ENCODE measurements around the gene RPGR. TPM values are rescaled to one million over a fixed set of nuclear protein-coding genes. Genes with fewer than 3 reads are reported as not detected.
A peak's percentile ranks its signal among the peaks of the same experiment; 100 is the strongest.

The RPGR gene
- total RNA-seq, 2 donors from 2014 or later, result 14.8 to 21.1 TPM

DNA sequence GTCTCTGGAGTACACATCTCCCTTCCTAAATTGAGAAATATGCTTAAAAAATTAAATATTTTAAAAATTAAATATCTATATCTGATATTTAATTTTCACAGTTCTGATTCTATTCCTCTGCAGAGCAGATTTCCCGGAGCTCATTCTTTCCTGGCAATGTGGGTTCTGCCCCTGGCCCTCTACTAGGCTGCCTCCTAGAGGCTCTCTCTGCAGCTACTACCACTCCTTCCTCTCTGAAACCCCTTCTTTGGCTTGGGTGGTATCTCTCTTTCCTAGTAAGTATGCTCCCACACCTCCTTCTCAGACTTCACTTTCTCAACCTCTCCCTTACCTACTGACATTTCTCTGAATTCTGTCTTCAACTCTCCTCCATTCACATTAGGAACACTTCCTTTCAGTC is 45.3 kb downstream of the RPGR start:
- no peaks in the 10 kb centered on the region for H3K27me3 ChIP-seq
- no peak for ATAC-seq
- no peak overlapping the region for H3K4me3 ChIP-seq
- no peaks in the 10 kb centered on the region for H3K4me1 ChIP-seq
- no peak overlapping the region for H3K27ac ChIP-seq
- intact Hi-C loops (cut with DNase I), result no loop called here
- no peak for DNase-seq
- H3K9me3 ChIP-seq, result no peaks in the 10 kb centered on the region
- 54 to 55% methylated on average over 1 of the region's 1 CpG for WGBS, 2 donors
- TF ChIP-seq POLR2A (IDR thresholded peaks at IDR 0.05), result no peak
- peak in 2 of 7 experiments; percentile 6 to 15 for TF ChIP-seq CTCF (IDR thresholded peaks at IDR 0.05)
- H3K36me3 ChIP-seq (replicated peaks in 1 of 2; ENCODE audit: insufficient read depth in 1 of 2, low read depth in 2 of 2), result no peaks in the 10 kb centered on the region

DNA sequence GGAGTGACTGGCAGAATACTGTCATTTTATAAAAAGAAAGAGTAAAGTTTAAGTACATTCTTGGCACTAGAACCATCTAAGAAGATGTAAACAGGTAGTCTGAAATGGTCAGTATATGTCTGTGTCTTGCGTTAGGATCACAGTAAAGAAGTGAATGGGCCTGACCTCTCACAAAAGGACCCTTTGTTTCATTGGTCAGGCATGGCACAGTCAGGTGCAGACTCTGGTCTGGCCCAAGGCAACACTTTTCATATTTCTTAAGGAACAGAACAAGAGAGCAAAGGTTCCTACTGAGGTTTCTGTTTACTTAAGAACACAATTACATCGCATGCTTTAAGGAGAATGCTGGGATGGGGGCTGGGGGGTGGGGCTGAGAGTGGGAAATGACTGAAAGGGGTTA is 48.1 kb downstream of the RPGR start:
- TF ChIP-seq POLR2A (IDR thresholded peaks at IDR 0.05), result no peak
- H3K27me3 ChIP-seq, result no peaks in the 10 kb centered on the region
- H3K36me3 ChIP-seq (replicated peaks in 1 of 2; ENCODE audit: insufficient read depth in 1 of 2, low read depth in 2 of 2), result no peaks in the 10 kb centered on the region
- intact Hi-C loops (cut with DNase I), result no loop called here
- H3K4me1 ChIP-seq, result no peaks in the 10 kb centered on the region
- no peaks in the 10 kb centered on the region for H3K9me3 ChIP-seq
- DNase-seq (no peak), ATAC-seq (no peak)
- H3K27ac ChIP-seq, result no peak overlapping the region
- 83 to 95% methylated on average over 2 of the region's 2 CpGs for WGBS, 2 donors
- no peak overlapping the region for H3K4me3 ChIP-seq

- H3K36me3 ChIP-seq (replicated peaks in 1 of 2; ENCODE audit: insufficient read depth in 1 of 2, low read depth in 2 of 2), result no peaks in the 10 kb centered on the region
- no peaks in the 10 kb centered on the region for H3K4me1 ChIP-seq
- no peaks in the 10 kb centered on the region for H3K27me3 ChIP-seq
- TF ChIP-seq POLR2A (IDR thresholded peaks at IDR 0.05) (no peak), CTCF (IDR thresholded peaks at IDR 0.05) (no peak)
- DNase-seq (no peak), ATAC-seq (no peak)
- H3K4me3 ChIP-seq, result no peak overlapping the region
- 56 to 80% methylated on average over 1 of the region's 1 CpG for WGBS, 2 donors
- intact Hi-C loops (cut with DNase I), result no loop called here
- no peak overlapping the region for H3K27ac ChIP-seq
- H3K9me3 ChIP-seq, result no peaks in the 10 kb centered on the region
Measured at GRCh38 chrX:38278682-38279081, 48.6 kb downstream of the RPGR start.

DNA sequence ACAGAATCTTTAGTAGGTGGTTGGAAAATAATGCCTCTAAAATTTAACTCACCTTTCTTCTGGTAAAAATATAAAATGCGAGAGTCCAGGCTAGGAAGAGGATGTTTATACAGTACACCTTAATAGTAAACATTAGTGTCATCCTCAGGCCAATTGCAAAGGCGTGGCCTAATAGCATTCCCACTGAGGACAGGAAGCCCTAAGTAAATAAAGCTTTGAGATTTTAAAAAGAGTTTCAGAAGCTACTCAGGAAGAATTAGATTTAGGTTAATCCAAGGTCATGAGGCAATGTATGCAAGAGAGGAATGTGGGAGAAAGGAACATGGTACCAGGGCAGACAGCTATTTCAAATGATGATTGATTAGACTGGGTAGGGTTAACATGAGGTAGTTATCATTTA is 49.5 kb downstream of the RPGR start:
- TF ChIP-seq CTCF (IDR thresholded peaks at IDR 0.05) (no peak), POLR2A (IDR thresholded peaks at IDR 0.05) (no peak)
- WGBS, 2 donors, result 87 to 90% methylated on average over 2 of the region's 2 CpGs
- Histone ChIP-seq H3K27ac (no peak overlapping the region), H3K9me3 (no peaks in the 10 kb centered on the region), H3K36me3 (replicated peaks in 1 of 2; ENCODE audit: insufficient read depth in 1 of 2, low read depth in 2 of 2) (no peaks in the 10 kb centered on the region), H3K4me3 (no peak overlapping the region), H3K4me1 (no peaks in the 10 kb centered on the region), H3K27me3 (no peaks in the 10 kb centered on the region)
- no peak for DNase-seq
- ATAC-seq, result no peak
- intact Hi-C loops (cut with DNase I), result no loop called here

DNA sequence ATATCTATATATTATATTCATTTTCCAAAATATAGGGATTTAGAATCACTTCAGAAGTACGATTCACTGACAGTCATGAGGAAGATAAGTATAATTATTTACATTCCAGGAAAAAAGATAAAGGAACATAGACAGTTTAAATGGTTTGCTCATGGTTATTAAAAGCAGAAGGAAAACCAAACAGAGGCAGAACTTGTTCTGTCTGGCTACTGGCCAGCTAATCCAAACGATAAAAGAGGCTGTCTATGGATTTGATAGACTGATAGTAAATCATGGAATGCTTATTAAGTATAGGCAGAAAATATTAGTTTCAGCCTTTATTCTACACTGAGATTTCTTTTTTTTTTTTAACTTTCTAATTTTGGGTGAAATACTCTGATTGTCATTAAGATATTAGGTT is 50.2 kb downstream of the RPGR start:
- Histone ChIP-seq H3K4me3 (no peak overlapping the region), H3K27me3 (no peaks in the 10 kb centered on the region), H3K27ac (no peak overlapping the region), H3K4me1 (no peaks in the 10 kb centered on the region), H3K36me3 (replicated peaks in 1 of 2; ENCODE audit: insufficient read depth in 1 of 2, low read depth in 2 of 2) (no peaks in the 10 kb centered on the region), H3K9me3 (no peaks in the 10 kb centered on the region)
- DNase-seq, result no peak
- intact Hi-C loops (cut with DNase I), result no loop called here
- no peak for ATAC-seq
- TF ChIP-seq CTCF (IDR thresholded peaks at IDR 0.05), result no peak
- TF ChIP-seq POLR2A (IDR thresholded peaks at IDR 0.05), result no peak
- 2 to 6% methylated on average over 2 of the region's 2 CpGs for WGBS, 2 donors

Data from body of pancreas (tissue), 4 donors.